ENCODE data around the gene STAMBPL1.

DNA sequence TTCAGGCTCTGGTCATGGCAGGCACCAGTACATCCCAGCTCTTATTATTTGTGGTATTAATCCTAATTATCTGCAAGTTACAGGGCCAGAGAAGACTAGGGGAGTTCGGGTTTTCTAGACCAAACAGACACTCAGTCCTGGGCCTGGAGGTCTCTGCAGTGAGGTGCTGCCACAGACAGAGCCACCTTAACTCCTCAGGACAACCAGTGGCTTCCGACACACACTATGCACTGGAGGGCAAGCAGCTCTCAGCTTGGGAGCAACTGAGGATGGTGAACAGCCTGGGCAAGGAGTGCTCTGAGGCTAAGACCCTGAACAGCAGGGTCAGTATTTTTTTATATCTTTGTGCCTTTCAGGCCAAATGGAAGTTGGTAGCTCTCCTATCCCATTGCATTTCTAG, 53.5 kb downstream of the STAMBPL1 start:
- TF ChIP-seq POLR2AphosphoS5 (IDR thresholded peaks at IDR 0.05; ENCODE audit: borderline replicate concordance, low read depth, low read length) = no peak
- no peak for TF ChIP-seq EZH2 (IDR thresholded peaks at IDR 0.05)

Measured in SK-N-MC (cell line).